Measurements from ENCODE around the gene PXYLP1. TPM values are rescaled to one million over a fixed set of nuclear protein-coding genes. Genes with fewer than 3 reads are reported as not detected.

Gene PXYLP1
- total and polyA plus RNA-seq, 10 of the 15 experiments (the other 5 are each of a cell fraction or from before 2014, with no cell fraction given): 0.06 to 1.7 (median 0.35) TPM

DNA sequence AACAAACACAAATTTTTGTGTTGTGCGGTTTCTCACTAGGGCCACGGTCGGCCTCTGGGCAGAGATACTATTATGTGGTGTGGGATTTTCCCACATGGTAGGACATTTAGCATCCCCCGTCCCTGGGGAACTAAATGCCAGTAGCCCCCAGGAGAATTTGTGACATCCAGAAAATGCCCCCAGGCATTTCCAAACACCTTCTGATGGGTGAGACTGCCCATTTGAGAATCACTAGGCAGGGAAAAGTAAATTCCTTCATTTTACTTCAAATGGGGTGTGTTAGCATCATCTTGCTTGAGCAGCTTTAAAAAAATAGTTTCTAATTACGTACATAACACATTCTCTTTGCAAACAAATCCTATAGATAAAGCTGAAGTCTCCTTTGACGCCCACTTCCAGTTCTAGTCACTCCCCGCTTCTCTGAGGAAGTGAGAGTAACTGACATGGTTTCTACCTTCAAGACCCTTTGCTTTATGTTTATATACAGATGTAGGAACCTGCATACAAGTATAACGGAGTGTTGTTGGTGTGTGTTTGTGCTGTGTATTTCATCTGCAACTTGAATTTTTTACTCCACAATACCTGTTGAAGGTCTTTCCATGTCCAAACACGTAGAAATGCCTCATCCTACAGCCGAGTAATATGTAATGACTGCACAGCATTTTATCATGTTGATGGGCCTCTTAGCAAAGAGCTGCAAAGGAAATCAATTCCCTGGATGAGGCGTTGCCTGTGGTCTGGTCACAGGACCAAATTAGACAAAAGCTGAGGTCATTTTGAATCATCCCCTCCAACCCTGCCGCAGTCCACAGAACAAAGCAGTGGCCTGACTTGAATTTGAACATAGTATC lies 105.3 kb downstream of the PXYLP1 start (continued):
- no peak for TF ChIP-seq ESRRA (IDR thresholded peaks at IDR 0.05; ENCODE audit: low read length)
- TF ChIP-seq RAD51 (IDR thresholded peaks at IDR 0.05): 0 out of 2 replicates have a peak, but pooled peaks have one; percentile 12
- TF ChIP-seq TCF7 (IDR thresholded peaks at IDR 0.05; ENCODE audit: borderline replicate concordance): peak; percentile 59; the same call in 1 of the 2 replicates
- TF ChIP-seq EZH2 (IDR thresholded peaks at IDR 0.05; ENCODE audit: borderline replicate concordance, control insufficient read depth, low read depth, low read length): no peak
- TF ChIP-seq GATAD2B (conservative IDR thresholded peaks at IDR 0.05; ENCODE audit: low read depth): peak; percentile 85
- TF ChIP-seq NRF1 (conservative IDR thresholded peaks at IDR 0.05; ENCODE audit: low read depth, low read length): no peak
- peak; percentile 79; the same call in 1 of the 2 replicates for TF ChIP-seq CREM (IDR thresholded peaks at IDR 0.05; ENCODE audit: low read depth)
- no peak for TF ChIP-seq MYC (IDR thresholded peaks at IDR 0.05; ENCODE audit: insufficient read depth, insufficient read length, insufficient replicate concordance, low read length, severe bottlenecking)
- peak; percentile 46 for TF ChIP-seq NR2F1 (conservative IDR thresholded peaks at IDR 0.05)
- peak; percentile 29; the same call in 1 of the 2 replicates for TF ChIP-seq MXI1 (IDR thresholded peaks at IDR 0.05; ENCODE audit: low read depth, low read length)
- TF ChIP-seq FOXK2 (IDR thresholded peaks at IDR 0.05): no peak
- TF ChIP-seq RBBP5 (conservative IDR thresholded peaks at IDR 0.05): no peak
- TF ChIP-seq MEF2A (IDR thresholded peaks at IDR 0.05; ENCODE audit: insufficient read depth, low read depth, low read length): peak; percentile 65
- peak; percentile 43; the same call in 1 of the 2 replicates for TF ChIP-seq ZNF24 (IDR thresholded peaks at IDR 0.05)
- no peak for TF ChIP-seq HDGF (IDR thresholded peaks at IDR 0.05)
- no peak; the same call in 1 of the 2 replicates for TF ChIP-seq CHD1 (IDR thresholded peaks at IDR 0.05; ENCODE audit: low read depth, low read length)
- TF ChIP-seq, protein P1, sequence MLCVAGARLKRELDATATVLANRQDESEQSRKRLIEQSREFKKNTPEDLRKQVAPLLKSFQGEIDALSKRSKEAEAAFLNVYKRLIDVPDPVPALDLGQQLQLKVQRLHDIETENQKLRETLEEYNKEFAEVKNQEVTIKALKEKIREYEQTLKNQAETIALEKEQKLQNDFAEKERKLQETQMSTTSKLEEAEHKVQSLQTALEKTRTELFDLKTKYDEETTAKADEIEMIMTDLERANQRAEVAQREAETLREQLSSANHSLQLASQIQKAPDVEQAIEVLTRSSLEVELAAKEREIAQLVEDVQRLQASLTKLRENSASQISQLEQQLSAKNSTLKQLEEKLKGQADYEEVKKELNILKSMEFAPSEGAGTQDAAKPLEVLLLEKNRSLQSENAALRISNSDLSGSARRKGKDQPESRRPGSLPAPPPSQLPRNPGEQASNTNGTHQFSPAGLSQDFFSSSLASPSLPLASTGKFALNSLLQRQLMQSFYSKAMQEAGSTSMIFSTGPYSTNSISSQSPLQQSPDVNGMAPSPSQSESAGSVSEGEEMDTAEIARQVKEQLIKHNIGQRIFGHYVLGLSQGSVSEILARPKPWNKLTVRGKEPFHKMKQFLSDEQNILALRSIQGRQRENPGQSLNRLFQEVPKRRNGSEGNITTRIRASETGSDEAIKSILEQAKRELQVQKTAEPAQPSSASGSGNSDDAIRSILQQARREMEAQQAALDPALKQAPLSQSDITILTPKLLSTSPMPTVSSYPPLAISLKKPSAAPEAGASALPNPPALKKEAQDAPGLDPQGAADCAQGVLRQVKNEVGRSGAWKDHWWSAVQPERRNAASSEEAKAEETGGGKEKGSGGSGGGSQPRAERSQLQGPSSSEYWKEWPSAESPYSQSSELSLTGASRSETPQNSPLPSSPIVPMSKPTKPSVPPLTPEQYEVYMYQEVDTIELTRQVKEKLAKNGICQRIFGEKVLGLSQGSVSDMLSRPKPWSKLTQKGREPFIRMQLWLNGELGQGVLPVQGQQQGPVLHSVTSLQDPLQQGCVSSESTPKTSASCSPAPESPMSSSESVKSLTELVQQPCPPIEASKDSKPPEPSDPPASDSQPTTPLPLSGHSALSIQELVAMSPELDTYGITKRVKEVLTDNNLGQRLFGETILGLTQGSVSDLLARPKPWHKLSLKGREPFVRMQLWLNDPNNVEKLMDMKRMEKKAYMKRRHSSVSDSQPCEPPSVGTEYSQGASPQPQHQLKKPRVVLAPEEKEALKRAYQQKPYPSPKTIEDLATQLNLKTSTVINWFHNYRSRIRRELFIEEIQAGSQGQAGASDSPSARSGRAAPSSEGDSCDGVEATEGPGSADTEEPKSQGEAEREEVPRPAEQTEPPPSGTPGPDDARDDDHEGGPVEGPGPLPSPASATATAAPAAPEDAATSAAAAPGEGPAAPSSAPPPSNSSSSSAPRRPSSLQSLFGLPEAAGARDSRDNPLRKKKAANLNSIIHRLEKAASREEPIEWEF (IDR thresholded peaks at IDR 0.05; ENCODE audit: insufficient replicate concordance, low read depth, low read length): peak; percentile 73

All from GM12878 (cell line).